Measurements from ENCODE around the gene ZNF765.
"Not testable (repeated sequence)": the region's sequence is repeated elsewhere in the genome, so short reads cannot be mapped to it uniquely, and the experiment has no call there.

ZNF765 gene

DNA sequence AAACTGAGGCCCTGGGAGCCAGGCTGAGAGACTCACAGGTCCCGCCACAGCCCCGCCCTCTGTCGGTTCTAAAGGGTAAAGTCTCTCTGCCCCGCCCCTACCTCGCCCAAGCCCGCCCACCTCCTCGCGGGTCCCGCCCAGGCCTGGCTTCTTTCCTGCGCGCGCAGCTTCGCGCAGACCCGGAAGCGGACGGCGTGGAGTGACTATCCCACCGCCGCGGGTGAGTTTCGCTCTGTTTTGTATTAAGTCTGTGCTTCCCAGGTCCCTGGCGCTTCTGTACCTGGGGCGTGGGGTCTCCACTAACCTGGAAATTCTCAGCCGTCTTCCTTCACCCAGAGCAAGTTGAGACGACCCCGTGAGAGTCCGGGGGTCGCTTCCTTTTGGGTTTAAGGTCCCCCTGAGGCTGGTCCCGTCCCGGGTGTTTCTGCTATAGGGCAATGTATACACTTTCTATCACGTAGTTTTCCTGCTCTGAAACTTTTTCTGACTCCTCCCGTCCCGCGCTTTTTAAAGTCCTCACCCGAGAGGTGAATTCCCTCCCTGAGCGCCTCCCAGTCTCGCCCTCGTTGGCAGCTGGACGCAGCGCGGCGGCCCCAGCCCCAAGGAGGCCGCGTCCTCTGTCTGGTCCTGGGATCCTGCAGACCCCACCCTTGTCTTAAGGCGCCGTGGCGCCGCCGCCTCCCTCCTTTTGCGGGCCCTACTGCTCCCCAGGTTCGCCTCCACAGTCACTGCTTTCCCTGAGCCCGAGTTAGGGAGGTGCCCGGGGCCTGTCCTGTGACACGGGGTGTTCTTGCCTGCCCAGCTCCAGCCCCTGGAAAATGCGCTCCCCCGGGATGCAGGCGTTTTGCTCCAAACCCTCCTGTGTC lies at the start of gene ZNF765:
Gene ZNF765 (plus strand): TSS at position 176 of the 866 bp plus-strand sequence. CDS start 2,867 bp downstream, outside the sequence.
- peak; percentile 96 for DNase-seq

DNA sequence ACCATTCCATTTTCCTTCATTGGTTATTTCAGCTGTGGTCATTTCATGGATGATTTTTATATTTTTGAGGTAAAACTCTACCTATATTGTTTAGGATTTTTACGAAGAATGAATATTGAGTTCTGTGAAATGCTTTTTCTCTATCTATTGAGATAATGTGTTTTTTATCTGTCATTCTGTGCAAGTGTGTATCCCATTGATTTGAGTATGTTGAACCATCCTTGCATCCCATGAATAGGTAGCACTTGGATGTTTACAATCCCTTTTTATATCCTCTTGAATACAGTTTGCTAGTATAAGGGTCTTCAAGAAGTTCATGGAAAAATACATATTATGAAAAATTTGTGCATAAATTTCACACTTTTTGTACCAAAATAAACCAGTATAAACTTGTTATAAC lies 39.2 kb upstream of the ZNF765 start:
- DNase-seq: no peak

DNA sequence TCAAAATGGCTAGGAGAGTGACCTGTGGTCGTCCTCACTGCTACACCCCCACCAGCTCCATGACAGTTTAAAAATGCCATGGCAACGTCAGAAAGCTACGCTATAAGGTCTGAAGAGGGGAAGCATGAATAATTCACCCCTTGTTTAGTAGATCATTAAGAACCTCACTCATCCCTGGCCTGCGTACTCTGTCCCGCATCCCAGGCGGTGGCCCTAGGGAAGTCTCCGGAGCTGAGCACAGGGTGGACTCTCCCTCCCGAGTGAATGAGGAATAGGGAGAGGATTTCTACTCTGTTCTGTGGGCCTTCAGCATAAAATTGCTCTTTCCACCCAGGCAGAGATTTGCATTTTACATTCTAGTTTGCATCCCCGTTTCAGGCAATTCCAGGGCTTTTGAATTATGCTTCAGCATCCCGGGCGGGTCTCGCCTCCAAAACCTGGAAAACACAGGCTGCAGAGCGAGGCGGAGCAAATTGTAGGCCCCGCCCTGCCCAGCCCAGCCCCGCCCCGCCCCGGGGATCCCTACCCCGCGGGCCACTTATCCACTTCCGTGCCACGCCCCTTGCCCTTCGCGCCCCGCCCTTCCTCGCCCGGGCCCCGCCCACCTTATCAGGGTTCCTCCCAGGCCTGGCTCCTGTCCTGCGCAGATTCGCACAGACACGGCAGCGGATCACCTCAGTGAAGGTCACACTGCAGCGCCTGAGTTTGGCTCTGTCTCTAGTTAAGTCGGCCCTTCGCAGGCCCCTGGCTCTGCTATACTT lies 36.9 kb upstream of the ZNF765 start:
- DNase-seq: peak; percentile 14

DNA sequence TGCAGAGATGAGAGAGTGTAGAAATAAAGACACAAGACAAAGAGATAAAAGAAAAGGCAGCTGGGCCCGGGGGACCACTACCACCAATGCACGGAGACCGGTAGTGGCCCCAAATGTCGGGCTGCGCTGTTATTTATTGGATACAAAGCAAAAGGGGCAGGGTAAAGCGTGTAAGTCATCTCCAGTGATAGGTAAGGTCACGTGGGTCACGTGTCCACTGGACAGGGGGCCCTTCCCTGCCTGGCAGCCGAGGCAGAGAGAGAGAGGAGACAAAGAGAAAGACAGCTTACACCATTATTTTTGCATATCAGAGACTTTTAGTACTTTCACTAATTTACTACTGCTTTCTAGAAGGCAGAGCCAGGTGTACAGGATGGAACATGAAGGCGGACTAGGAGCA lies 34.9 kb upstream of the ZNF765 start:
- not testable (repeated sequence) for DNase-seq

DNA sequence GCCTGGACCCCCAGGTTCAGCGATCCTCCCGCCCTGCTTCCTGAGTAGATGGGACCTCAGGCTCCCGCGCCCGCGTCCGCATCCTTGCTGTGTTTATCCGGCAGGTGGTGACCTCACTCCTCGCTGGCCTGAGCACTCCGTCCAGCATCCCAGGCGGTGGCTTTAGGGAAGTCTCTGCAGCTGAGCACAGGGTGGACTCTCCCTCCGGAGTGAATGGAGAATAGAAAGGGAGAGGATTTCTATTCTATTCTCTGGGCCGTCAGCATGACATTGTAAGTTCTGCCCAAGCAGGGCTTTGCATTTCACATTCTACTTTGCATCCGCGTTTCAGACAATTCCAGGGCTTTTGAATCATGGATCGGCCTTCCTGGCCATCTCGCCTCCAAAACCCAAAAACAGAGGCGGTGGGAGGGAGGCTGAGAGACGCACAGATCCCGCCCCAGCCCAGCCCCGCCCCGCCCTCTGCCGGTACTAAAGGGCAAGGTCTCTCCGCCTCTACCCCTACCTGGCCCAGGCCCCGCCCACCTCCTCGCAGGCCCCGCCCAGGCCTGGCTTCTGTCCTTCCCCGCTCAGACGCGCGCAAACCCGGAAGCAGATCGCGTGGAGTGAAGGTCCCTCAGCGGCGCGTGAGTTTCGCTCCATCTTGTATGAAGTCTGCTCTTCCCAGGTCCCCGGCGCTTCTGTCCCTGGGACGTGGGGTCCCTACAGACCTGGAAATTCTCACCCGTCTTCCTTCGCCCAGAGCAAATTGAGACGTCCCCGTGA lies 29.6 kb upstream of the ZNF765 start, which contains the start of gene ZNF525:
Gene ZNF525 (plus strand): TSS at position 572 of the 765 bp plus-strand sequence. CDS start 6,577 bp downstream, outside the sequence.
- peak; percentile 94 for DNase-seq

DNA sequence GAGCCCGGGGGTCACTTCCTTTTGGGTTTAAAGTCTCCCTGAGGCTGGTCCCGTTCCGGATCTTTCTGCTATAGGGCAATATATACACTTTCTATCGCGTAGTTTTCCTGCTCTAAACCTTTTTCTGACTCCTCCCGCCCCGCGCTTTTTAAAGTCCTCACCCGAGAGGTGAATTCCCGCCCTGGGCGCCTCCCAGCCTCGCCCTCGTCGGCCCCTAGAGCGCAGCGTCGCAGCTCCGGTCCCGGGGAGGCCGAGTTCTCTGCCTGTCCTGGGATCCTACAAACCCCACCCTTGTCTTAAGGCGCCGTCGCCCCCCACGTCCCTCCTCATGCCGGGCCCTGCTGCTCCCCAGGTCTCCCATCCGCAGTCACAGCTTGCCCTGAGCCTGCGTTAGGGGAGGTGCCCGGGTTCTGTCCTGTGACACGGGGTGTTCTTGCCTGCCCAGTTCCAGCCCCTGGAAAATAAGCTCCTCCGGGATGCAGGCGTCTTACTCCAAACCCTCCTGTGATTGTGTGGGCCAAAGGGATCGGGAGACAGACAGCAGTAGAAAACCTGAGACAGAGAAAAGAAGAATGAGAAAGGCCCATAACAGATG lies 29.0 kb upstream of the ZNF765 start:
- DNase-seq: peak; percentile 63

DNA sequence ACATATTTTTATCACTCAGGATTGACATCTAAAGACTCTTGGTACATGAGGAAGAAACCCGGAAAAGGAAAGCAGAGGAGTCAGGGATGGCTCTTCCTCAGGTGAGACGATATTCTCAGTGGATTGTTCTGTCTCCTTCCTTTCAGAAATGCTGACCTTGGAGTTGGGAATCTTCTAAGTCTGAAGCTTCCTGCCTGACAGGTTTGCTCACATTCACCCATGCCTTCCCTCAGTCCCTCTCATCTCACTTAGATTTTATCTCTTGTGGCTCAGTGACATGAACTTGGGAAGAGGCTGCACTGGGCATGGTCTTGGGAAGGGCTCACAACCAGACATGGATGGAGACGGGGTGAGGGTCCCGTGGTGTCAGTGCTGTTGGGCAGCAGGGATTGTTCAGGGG lies 22.8 kb upstream of the ZNF765 start:
- no peak for DNase-seq

DNA sequence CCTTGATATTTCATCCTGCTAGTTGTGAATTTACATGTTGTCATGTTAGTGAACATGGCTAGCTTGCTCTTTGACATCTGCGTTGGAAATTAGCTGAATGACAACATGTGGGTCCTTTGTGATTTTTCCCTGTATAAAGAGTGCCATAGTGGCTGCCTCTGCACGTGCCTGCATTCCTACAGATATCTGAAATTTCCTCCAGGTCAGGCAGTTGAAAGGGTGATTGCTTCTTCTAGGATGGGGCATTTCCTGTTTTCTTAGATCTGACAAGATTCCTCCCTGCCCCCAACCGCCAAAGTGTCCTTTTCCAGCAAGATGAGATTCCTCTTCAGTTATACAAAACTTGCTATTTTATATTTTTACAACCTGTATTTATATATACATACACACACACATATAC lies 20.7 kb upstream of the ZNF765 start:
- DNase-seq: no peak

DNA sequence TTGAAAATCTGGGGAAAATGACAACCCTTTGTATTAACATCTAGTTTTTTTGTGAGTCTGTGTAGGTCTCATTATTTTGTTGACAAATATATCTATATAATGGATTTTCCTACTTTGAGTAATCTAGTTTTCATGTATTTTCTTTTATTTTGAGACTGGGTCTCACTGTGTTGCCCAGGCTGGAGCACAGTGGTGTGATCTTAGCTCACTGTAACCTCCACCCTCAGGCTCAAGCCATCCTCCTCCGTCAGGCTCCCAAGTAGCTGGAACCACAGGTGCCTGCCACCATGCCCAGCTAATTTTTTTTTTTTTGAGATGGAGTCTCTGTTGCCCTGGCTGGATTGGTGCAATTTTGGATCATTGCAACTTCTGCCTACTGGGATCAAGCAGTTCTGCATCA lies 20.2 kb upstream of the ZNF765 start:
- DNase-seq: no peak

DNA sequence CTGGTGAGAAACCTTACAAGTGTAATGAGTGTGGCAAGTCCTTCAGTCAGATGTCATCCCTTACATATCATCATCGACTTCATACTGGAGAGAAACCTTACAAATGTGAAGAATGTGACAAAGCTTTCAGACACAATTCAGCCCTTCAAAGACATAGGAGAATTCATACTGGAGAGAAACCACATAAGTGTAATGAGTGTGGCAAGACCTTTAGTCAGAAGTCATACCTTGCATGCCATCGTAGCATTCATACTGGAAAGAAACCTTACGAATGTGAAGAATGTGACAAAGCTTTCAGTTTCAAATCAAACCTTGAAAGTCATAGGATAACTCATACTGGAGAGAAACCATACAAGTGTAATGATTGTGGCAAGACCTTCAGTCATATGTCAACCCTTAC lies 13.6 kb upstream of the ZNF765 start:
- DNase-seq: no peak

DNA sequence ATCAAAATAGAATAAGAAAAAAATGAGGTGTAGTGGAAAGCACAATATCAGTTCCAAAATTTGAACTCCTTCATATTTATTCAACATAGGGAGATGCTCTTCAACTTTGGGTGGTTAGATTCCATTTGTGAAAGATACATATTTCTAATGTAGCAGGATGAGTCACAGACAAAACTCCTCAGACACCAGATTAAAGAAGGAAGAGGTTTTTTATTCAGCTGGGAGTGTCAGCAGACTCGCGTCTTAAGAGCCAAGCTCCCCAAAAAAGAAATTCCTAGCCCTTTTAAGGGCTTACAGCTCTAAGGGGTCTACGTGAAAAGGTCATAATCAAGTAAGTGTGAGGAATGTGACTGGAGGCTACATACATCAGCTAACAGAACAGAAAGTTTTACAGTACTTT lies 6.8 kb upstream of the ZNF765 start:
- DNase-seq: no peak

DNA sequence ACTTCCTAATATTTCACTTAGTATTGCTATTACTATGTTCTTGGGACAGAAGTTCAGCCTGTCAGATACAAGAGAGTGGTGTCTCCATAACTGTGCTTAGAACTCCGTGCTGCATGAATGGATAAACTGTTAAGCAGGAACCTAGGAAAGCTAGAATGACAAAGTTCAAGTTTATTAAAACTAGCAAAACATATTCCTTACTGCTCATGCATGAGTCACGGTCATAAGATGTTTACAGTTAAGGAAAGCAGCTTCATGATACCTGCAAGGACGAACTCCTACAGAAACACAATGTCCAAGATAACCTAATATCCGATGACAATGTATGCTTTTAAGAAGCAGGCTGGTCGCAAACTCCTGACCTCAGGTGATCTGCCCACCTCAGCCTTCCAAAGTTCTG lies 6.0 kb upstream of the ZNF765 start:
- DNase-seq: no peak

DNA sequence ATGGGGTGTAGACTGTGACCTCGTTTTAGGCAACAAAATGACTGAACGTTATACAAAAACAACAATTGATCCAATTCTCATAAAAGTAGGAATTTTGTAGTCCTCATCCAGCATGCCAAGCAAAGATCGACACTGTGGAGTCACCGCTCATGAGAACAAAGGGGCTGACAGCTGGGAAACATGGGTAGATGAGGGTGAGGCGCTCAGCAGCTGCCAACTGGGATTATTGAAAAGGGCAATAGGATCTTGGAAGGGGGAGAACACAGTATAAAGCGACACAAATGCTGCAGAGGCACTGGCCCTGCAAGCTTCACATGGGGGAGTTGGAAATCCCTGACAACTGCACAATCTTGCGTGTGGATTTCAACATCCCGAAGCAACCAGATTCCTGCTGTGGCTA lies 5.4 kb upstream of the ZNF765 start:
- DNase-seq: no peak

DNA sequence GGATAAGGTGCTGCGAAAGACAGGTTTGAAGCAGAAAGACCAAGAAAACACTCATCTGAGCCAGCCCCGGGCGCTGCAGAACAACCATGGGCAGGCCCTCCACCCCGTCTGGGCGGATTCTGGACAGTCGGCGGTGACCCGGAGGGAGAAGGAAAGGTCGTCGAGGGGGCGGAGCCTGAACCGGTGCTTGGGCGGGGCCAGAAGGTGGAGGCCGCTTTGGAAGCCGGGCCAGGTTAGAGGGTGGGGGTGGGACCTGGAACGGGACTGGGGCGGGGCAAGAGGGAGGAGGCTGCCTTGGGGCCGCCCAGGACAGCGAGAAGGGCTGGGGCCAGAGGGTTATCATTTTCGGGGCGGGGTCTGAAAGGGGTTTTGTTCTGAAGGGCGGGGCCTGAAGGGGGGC lies 5.0 kb upstream of the ZNF765 start:
- no peak for DNase-seq

DNA sequence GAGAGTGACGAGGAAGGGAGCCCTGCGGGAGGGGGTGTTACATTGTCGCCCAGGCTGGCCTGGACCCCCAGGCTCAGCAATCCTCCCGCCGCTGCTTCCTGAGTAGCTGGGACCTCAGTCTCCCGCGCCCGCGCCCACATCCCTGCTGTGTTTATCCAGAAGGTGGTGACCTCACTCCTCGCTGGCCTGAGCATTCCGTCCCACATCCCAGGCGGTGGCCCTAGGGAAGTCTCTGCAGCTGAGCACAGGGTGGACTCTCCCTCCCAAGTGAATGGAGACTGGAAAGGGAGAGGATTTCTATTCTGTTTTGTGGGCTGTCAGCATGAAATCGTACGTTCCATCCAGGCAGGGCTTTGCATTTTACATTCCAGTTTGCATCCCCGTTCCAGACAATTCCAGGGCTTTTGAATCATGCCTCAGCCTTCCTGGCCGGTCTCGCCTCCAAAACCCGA lies 401 bp upstream of the ZNF765 start:
- peak; percentile 10 for DNase-seq

DNA sequence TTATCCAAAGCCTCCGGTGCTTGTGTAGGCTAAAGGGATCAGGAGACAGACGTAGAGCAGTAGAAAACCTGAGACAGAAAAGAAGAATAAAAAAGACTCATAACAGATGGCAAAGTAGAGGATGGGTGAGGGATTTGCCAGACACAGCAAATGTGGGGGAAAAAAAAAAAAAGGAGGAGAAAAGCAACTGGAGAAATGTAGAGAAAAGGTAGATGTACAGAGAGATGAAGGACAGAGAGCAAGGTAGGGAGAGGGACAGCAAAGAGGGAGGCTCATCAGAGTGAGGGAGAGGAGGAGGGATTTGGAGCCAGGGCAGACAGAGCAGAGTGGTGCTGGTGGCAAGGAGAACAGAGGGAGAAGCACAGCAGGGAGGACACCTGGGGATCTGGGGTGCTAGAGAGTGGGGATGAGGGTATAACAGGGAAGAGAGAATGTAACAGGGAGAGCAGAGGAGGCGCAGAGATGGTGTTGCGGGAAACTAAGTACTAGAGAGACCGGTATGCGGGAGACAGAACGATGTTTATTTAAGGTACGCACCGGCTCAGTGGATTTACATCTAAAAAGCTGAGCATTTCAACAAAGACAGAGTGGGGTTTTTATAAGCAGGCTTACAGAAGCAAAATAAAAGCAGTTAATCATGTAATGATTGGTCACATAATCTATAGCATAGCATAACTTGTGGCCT lies 1.0 kb downstream of the ZNF765 start:
- DNase-seq: not testable (repeated sequence)

DNA sequence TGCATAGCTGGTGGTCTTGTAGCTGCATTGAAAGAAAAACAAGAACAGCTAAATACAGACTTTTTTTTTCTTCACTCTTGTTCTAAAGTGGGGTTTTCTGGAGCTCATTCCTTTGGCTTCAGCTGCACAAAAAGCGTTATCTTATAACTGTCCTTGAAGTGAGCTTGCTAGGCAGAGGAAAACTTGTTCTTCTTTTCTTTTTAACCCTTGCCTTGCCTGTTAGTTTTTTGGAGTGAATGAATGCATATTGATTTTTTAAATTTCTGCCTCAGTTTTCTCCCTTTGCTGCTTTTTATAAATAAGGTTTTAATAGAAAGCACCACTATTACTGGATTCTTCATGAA lies 1.5 kb downstream of the ZNF765 start:
- peak; percentile 53 for DNase-seq

DNA sequence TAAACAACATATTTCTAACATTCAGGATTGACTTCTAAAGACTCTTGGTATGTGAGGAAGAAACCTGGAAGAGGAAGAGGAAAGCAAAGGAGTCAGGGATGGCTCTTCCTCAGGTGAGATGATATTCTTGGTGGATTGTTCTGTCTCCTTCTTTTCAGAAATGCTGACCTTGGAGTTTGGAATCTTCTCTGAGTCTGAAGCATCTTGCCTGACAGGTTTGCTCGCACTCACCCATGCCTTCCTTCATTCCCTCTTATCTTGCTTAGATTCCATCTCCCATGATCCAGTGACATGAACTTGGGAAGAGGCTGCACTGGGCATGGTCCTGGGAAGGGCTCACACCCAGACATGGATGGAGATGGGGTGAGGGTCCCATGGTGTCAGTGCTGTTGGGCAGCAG lies 3.0 kb downstream of the ZNF765 start:
- not testable (repeated sequence) for DNase-seq

DNA sequence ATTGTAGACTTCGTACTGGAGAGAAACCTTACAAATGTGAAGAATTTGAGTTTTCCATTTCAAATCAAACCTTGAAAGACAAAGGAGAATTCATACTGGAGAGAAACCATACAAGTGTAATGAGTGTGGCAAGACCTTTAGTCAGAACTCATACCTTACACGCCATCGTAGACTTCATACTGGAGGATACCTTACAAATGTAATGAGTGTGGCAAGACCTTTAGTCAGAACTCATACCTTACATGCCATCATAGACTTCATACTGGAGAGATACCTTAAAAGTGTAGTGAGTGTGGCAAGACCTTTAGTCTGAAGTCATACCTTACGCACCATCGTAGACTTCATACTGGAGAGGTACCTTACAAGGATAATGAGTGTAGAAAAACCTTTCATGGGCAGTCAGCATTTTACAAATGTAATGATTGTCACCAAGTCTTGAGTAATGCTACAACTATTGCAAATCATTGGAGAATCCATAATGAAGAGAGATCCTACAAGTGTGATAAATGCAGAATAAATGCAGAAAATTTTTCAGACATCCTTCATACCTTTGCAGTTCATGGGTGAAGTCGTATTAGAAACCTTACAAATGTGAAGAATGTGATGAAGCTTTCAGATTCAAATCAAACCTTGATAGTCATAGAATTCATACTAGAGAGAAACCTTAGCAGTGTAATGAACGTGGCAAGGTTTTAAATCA lies 14.7 kb downstream of the ZNF765 start:
- no peak for DNase-seq

DNA sequence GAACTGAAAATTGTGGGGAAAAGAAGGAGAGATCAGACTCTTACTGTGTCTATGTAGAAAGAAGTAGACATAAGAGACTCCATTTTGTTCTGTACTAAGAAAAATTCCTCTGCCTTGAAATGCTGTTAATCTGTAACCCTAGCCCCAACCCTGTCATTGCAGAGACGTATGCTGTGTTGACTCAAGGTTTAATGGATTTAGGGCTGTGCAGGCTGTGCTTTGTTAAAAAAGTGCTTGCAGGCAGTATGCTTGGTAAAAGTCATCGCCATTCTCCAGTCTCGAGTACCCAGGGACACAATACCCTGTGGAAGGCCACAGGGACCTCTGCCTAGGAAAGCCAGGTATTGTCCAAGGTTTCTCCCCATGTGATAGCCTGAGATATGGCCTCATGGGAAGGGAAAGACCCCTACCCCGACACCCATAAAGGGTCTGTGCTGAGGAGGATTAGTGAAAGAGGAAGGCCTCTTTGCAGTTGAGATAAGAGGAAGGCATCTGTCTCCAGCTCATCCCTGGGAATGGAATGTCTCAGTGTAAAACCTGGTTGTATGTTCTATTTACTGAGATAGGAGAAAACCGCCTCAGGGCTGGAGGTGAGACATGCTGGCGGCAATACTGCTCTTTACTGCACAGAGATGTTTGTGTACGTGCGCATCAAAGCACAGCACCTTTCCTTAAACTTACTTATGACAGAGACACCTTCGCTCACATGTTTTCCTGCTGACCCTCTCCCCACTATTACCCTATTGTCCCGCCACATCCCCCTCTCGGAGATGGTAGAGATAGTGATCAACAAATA lies 25.8 kb downstream of the ZNF765 start:
- DNase-seq: not testable (repeated sequence)

DNA sequence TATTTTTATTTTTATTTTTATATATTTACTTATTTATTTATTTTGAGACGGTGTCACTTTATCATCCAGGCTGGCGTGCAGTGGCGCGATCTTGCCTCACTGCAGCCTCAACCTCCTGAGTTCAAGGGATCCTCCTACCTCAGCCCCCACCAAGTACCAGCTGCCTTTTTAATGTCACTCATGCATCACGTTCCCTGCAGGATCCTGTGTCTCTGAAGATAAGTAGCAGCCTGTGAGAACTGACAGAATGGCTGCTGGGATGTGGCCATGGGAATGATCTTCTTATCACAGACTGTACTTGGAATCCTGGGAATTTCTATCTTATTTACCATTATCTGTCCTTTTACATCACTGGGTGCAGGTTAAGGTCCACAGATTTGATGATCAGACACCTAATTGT lies 27.6 kb downstream of the ZNF765 start:
- DNase-seq: no peak
